Keratinocyte (primary cell): ENCODE data around the gene ZNF316. TPM values are rescaled to one million over a fixed set of nuclear protein-coding genes. Genes with fewer than 3 reads are reported as not detected.

Source experiments
- DNase-seq: peaks from one replicate; pipeline ENCODE4 v3.0.0-alpha.2; 2011; ENCODE audit warnings: low read depth, missing footprints, low spot score
- FAIRE-seq: peaks from 2 replicates; lab custom pipeline; 2011; peaks lifted over from hg19 to GRCh38; lab: Jason Lieb, UNC
- H2AFZ ChIP-seq: 2 replicates; pipeline ENCODE4 v1.6.0; 2012; ENCODE audit warnings: low read length, control low read depth, inconsistent platforms; ENCODE audit not compliant: control insufficient read depth
- H3K27ac ChIP-seq: 2 replicates; pipeline ENCODE4 v1.5.1; 2011; ENCODE audit warnings: low read length; ENCODE audit not compliant: control insufficient read depth, insufficient read depth
- H3K27me3 ChIP-seq: 3 replicates; pipeline ENCODE4 v1.6.0; 2011; ENCODE audit warnings: low read length; ENCODE audit not compliant: control insufficient read depth, insufficient read depth; ENCODE audit errors: extremely low read depth
- H3K36me3 ChIP-seq, 2 experiments: 2 replicates in 1 of 2; 3 replicates in 1 of 2; pipeline ENCODE4 v1.5.1; 2011; ENCODE audit warnings: low read length in 2 of 2, mild to moderate bottlenecking in 1 of 2; ENCODE audit not compliant: control insufficient read depth in 2 of 2, insufficient read depth in 2 of 2; ENCODE audit errors: extremely low read depth in 1 of 2
- H3K4me1 ChIP-seq: 3 replicates; pipeline ENCODE4 v1.5.1; 2011; ENCODE audit warnings: low read length; ENCODE audit not compliant: control insufficient read depth, insufficient read depth; ENCODE audit errors: extremely low read depth
- H3K4me2 ChIP-seq: 3 replicates; pipeline ENCODE4 v1.6.0; 2011; ENCODE audit warnings: low read depth, low read length; ENCODE audit not compliant: control insufficient read depth, insufficient read depth; ENCODE audit errors: extremely low read depth
- H3K4me3 ChIP-seq, 3 experiments: fragments of 200-600 bp in 1 of 3; sonication (generic) in 1 of 3; 2 replicates in 2 of 3; 3 replicates in 1 of 3; pipeline ENCODE4 v1.5.1; 2011 to 2016; ENCODE audit warnings: low read length in 3 of 3, mild to moderate bottlenecking in 3 of 3, control low read depth in 2 of 3, inconsistent platforms in 1 of 3, low read depth in 1 of 3, mixed read lengths in 1 of 3, mixed run types in 1 of 3, moderate library complexity in 1 of 3; ENCODE audit not compliant: control insufficient read depth in 2 of 3, insufficient read depth in 2 of 3; ENCODE audit errors: extremely low read depth in 1 of 3
- H3K79me2 ChIP-seq: 2 replicates; pipeline ENCODE4 v1.6.0; 2012; ENCODE audit warnings: low read length; ENCODE audit not compliant: control insufficient read depth, insufficient read depth
- H3K9ac ChIP-seq: 3 replicates; pipeline ENCODE4 v1.6.0; 2011; ENCODE audit warnings: low read length; ENCODE audit not compliant: control insufficient read depth, insufficient read depth; ENCODE audit errors: extremely low read depth
- H3K9me1 ChIP-seq: 3 replicates; pipeline ENCODE4 v1.6.0; 2011; ENCODE audit warnings: low read length; ENCODE audit not compliant: control insufficient read depth, insufficient read depth; ENCODE audit errors: extremely low read depth
- H3K9me3 ChIP-seq: 2 replicates; pipeline ENCODE4 v1.5.1; 2012; ENCODE audit warnings: low read depth, low read length; ENCODE audit not compliant: control insufficient read depth
- H4K20me1 ChIP-seq: 3 replicates; pipeline ENCODE4 v1.6.0; 2011; ENCODE audit warnings: low read length; ENCODE audit not compliant: control insufficient read depth, insufficient read depth; ENCODE audit errors: extremely low read depth
- CTCF ChIP-seq, 3 experiments: IDR thresholded peaks in 1 of 3; conservative IDR thresholded peaks in 1 of 3; optimal IDR thresholded peaks in 1 of 3; 2 replicates in 2 of 3; 3 replicates in 1 of 3; pipeline versions ENCODE3 to v1.5.1; 2011; ENCODE audit warnings: low read length in 3 of 3, mild to moderate bottlenecking in 3 of 3, moderate library complexity in 2 of 3, control low read depth in 1 of 3, inconsistent platforms in 1 of 3; ENCODE audit not compliant: insufficient read depth in 2 of 3; ENCODE audit errors: extremely low read depth in 1 of 3
- EZH2 ChIP-seq: IDR thresholded peaks from one replicate; pipeline ENCODE4 v1.6.1; 2012; ENCODE audit warnings: inconsistent platforms, mild to moderate bottlenecking, low read length, moderate library complexity
- dilution Hi-C: fragments of 300-500 bp; cut with MboI; formaldehyde crosslinking; loops from one replicate; pipeline ENCODE4 v1.7.0; 2020; ENCODE audit warnings: low sequenced_read_pairs; ENCODE audit not compliant: extremely low pct_ligation_motif_present
- polyA plus RNA-seq, 5 experiments: library from polyadenylated mRNA; depleted of rRNA in 3 of 5; stranded (reverse) in 3 of 5; stranded (forward) in 1 of 5; unstranded in 1 of 5; fragments of >200 nt; gene quantifications; 1 replicate in 1 of 5; 2 replicates in 3 of 5; 3 replicates in 1 of 5; pipeline versions ENCODE4 v1.2.1 to v1.2.3, GENCODE V29; 2011 to 2012; ENCODE audit warnings: missing spikeins in 2 of 5, low read depth in 1 of 5, low replicate concordance in 1 of 5

Gene ZNF316
- polyA plus RNA-seq, 1 donor (not counting 4 experiments of a cell fraction or from before 2014, with no cell fraction given), result 5.1 TPM

GRCh38 chr7:6639627-6640026 lies 2.5 kb downstream of the ZNF316 start:
- Histone ChIP-seq H3K9me1 (no peaks in the 10 kb centered on the region), H4K20me1 (no peaks in the 10 kb centered on the region), H3K9me3 (no peaks in the 10 kb centered on the region), H3K9ac (no peak overlapping the region), H2AFZ (no peak overlapping the region), H3K27me3 (no peaks in the 10 kb centered on the region), H3K4me1 (peaks cover 6% of the 10 kb centered on the region), H3K36me3 (peaks cover 13 to 22% of the 10 kb centered on the region in 2 experiments), H3K79me2 (peaks cover 27% of the 10 kb centered on the region), H3K27ac (no peak overlapping the region), H3K4me3 (no peak overlapping the region), H3K4me2 (no peak overlapping the region)
- FAIRE-seq, result no peak
- dilution Hi-C loops, result no loop called here
- TF ChIP-seq CTCF (optimal IDR thresholded peaks at IDR 0.05 in 1 of 3, IDR thresholded peaks at IDR 0.05 in 1 of 3, conservative IDR thresholded peaks at IDR 0.05 in 1 of 3; ENCODE audit: extremely low read depth in 1 of 3, insufficient read depth in 2 of 3, low read length in 3 of 3) (no peak), EZH2 (no peak)
- no peak for DNase-seq

- Histone ChIP-seq H3K9me3 (no peaks in the 10 kb centered on the region), H3K9me1 (no peaks in the 10 kb centered on the region), H3K27ac (no peak overlapping the region), H3K4me2 (no peak overlapping the region), H3K79me2 (peaks cover 27% of the 10 kb centered on the region), H2AFZ (no peak overlapping the region), H3K36me3 (peaks cover 13 to 24% of the 10 kb centered on the region in 2 experiments), H3K9ac (no peak overlapping the region), H3K4me1 (peaks cover 6% of the 10 kb centered on the region), H3K4me3 (no peak overlapping the region), H4K20me1 (no peaks in the 10 kb centered on the region), H3K27me3 (no peaks in the 10 kb centered on the region)
- dilution Hi-C loops, result no loop called here
- TF ChIP-seq EZH2 (no peak), CTCF (optimal IDR thresholded peaks at IDR 0.05 in 1 of 3, IDR thresholded peaks at IDR 0.05 in 1 of 3, conservative IDR thresholded peaks at IDR 0.05 in 1 of 3; ENCODE audit: extremely low read depth in 1 of 3, insufficient read depth in 2 of 3, low read length in 3 of 3) (no peak)
- DNase-seq (no peak), FAIRE-seq (no peak)
These were observed 3.2 kb downstream of the ZNF316 start for GRCh38 chr7:6640246-6640721.
